HuH-7.5 (cell line): ENCODE results near the gene FCGR3A.
"Not testable (repeated sequence)": the region's sequence is repeated elsewhere in the genome, so short reads cannot be mapped to it uniquely, and the experiment has no call there.

ENCODE experiments used
- DNase-seq: peaks from one replicate; pipeline ENCODE4 v3.0.0; 2011; ENCODE audit warnings: low spot score

FCGR3A gene

DNA sequence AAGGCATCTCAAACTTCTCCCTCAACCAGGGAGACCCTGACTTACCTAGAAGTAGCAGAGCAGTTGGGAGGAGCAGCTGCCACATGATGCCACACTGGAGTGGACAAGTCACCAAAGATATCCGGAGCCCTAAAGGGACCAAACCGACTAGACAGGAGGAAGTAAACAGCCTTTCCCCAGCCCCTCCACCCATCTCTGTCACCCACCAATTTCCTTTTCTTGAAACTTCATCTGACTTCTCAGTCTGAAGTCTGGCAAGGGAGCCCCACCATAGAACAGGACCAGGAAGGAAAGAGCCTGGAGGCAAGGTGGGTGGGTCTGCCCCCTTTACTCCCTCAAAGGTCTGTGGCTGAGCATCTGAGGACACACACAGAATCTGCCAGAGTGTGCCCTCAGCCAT, at the start of gene FCGR3A:
Gene FCGR3A (minus strand): TSS at position 167 of the 400 bp plus-strand sequence. CDS start 82 bp downstream, at position 85.
- no peak for DNase-seq

- DNase-seq = not testable (repeated sequence)
These were observed 47.5 kb upstream of the FCGR3A start for GRCh38 chr1:161597077-161597476.

- not testable (repeated sequence) for DNase-seq
These were observed 46.0 kb upstream of the FCGR3A start for GRCh38 chr1:161595583-161595982.

GRCh38 chr1:161595173-161595572, 45.6 kb upstream of the FCGR3A start:
- not testable (repeated sequence) for DNase-seq

- not testable (repeated sequence) for DNase-seq
These were observed 44.8 kb upstream of the FCGR3A start for GRCh38 chr1:161594269-161594984.

GRCh38 chr1:161593092-161593755, 43.6 kb upstream of the FCGR3A start:
- DNase-seq = not testable (repeated sequence)

GRCh38 chr1:161592586-161592985, 43.0 kb upstream of the FCGR3A start:
- not testable (repeated sequence) for DNase-seq

DNA sequence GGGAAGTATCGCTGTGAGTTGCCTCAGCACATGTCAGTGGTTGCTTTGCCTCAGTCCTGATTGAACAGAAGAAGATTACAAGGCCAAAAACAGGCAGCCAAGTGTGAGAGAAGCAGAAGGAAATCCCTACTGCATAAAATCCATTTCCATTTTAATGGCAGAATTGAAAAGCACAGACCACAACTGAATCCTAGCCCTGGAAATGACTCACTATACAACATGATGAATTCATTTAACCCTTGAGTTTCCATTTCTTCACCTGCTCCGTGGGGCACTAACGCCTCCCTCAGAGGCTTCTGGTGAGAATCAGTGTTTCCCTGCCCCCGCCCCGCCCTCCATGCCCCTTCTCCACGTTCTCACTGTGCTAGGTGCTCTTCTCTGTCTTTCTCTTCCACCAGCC, 40.3 kb upstream of the FCGR3A start:
- DNase-seq = not testable (repeated sequence)

- DNase-seq = not testable (repeated sequence)
These were observed 39.7 kb upstream of the FCGR3A start for GRCh38 chr1:161589365-161589764.

DNA sequence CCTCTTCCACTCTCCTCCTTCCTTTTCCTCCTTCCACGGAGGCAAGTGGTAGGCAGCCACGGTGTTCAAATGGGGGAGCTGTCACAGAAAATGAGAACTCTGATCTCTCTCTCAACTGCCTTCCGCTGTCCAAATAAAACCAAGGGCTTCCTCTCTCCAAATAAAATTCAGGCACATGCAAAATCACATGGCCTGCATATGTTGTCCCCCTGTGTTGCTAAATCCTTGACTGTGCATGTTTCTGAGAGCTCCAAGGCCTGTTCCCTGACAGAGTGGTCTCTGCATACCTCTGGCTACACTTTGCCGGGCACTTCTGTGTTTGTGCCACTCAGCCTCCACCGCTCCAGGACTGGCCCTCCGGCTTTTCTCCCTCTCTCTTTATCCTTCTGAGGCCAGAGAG, 39.0 kb upstream of the FCGR3A start:
- not testable (repeated sequence) for DNase-seq

GRCh38 chr1:161582882-161583281, 33.3 kb upstream of the FCGR3A start:
- not testable (repeated sequence) for DNase-seq

DNA sequence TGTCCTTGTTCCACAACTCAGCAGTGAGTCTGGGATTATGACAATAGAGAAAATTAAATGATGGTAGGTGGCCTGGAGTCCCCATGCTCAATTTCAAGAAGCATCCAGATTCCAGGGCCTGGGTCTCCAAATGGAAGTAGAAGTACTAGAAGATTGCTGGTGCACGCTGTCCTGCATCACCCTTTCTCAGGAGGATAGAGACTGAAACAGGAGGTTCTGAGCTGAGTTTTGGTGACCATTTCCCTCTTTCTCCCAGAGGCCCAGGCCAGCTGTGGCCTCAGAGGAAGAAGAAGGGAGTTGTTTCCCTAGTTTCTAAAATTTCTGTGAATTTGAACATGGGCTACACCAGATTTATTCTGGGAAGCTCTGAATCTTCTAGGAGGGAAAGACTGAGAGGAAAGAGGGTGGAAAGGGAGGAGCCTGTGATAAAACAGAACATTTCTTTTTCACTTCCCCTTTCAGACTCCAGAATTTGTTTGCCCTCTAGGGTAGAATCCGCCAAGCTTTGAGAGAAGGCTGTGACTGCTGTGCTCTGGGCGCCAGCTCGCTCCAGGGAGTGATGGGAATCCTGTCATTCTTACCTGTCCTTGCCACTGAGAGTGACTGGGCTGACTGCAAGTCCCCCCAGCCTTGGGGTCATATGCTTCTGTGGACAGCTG, 31.4 kb upstream of the FCGR3A start:
- DNase-seq = not testable (repeated sequence)

DNA sequence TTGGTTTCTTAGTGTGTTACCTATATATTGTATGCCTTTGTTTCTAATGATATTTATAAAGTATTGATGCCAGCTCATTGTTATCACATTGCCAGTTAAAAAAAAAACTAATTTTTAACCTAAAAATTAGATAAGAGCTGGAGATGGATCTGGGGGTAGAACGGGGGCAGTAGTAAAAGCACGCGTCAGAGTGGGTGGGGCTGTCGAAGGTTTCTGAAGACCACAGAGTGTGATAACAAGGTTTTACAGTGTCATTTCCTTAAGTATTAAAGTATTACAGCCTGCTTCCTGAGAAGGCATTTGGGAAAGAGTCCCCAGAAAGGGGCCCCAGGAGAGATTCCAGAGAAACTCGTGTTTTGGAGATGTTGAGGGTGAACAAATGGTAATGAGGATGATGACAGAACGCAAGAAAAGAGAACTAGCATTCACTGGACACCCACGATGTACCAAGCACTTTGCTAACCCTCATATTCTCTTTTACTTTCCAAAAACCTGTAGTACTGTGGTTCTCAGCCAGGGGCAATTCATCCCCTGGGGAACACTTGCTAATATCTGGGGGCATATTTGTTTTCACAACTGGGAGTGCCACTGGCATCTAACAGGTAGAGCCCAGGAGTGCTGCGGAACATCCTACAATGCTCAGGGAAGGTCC, 30.4 kb upstream of the FCGR3A start:
- DNase-seq = not testable (repeated sequence)

- DNase-seq = not testable (repeated sequence)
These were observed 27.1 kb upstream of the FCGR3A start for GRCh38 chr1:161576676-161577075.

DNA sequence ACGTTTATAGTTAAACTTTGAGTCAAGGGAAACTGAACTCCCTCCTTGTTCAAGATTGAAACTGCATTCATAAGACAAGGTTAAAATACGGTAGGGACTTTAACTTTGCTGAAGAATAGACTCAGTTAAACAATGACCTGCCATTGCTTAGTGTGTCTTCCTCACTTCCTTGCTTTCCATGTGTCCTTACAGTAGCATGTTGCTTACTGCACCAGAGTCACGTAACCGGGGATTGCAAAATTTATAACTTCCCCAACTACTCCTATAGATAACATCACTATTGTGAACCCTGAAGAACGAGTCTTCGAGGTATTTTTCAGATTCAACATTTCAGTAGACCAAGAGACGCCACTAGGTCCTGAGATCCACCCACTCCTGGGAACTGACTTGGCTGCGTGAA, 22.1 kb upstream of the FCGR3A start:
- DNase-seq = not testable (repeated sequence)

GRCh38 chr1:161566602-161566960, 17.0 kb upstream of the FCGR3A start:
- not testable (repeated sequence) for DNase-seq

GRCh38 chr1:161563522-161563921, 13.9 kb upstream of the FCGR3A start:
- DNase-seq = not testable (repeated sequence)

- not testable (repeated sequence) for DNase-seq
These were observed 12.8 kb upstream of the FCGR3A start for GRCh38 chr1:161562441-161562840.

GRCh38 chr1:161560960-161561715, 11.5 kb upstream of the FCGR3A start:
- DNase-seq = not testable (repeated sequence)

- not testable (repeated sequence) for DNase-seq
These were observed 8.2 kb upstream of the FCGR3A start for GRCh38 chr1:161557506-161558450.
